Omental fat pad (tissue), 4 donors: ENCODE results near the gene SS18L1. TPM values are rescaled to one million over a fixed set of nuclear protein-coding genes. Genes with fewer than 3 reads are reported as not detected.

Source experiments
- ATAC-seq: fragments of 150-250 bp; one replicate; pipeline ENCODE4 v1.9.1; 2016; ENCODE audit warnings: mild to moderate bottlenecking, moderate library complexity; ENCODE audit not compliant: low FRiP score
- DNase-seq: peaks from one replicate; pipeline ENCODE4 v3.0.0-alpha.2; 2019; ENCODE audit warnings: low spot score
- total RNA-seq, 4 donors: library from RNA; depleted of rRNA; stranded (reverse); fragments of >200 nt; gene quantifications; one replicate each; pipeline ENCODE4 v1.1.0, GENCODE V29; 2016
- TF ChIP-seq, protein P1 (sequence below), 3 donors: fragments of 450-650 bp; IDR thresholded peaks; one replicate each; pipeline ENCODE4 v1.5.1; 2016 to 2017; ENCODE audit warnings: antibody characterized with exemption in 3 of 3, mild to moderate bottlenecking in 3 of 3, moderate library complexity in 2 of 3

SS18L1 gene
- total RNA-seq, 4 donors from 2014 or later: 10.3 to 23.4 (median 12.3) TPM

DNA sequence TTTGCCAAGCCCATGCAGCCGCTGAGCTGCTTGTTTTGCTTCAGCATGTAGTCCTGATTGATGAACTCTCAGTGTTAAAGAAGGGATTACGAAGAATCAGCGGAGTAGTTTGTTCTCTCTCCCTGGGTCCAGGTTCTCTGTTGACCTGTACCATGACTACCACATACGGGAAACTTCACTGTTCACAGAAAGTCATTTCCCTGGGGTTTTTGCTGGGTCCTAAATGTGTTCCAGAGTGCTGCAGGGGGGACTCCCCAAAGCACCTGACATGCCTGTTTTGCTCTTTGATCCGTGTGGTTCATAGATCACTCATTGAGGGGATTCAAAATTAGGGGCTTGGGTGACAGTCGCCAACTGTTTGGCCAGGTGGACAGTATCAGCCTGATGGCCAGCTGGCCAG, 15.8 kb upstream of the SS18L1 start:
- no peak for ATAC-seq
- no peak for DNase-seq
- TF ChIP-seq, protein P1, sequence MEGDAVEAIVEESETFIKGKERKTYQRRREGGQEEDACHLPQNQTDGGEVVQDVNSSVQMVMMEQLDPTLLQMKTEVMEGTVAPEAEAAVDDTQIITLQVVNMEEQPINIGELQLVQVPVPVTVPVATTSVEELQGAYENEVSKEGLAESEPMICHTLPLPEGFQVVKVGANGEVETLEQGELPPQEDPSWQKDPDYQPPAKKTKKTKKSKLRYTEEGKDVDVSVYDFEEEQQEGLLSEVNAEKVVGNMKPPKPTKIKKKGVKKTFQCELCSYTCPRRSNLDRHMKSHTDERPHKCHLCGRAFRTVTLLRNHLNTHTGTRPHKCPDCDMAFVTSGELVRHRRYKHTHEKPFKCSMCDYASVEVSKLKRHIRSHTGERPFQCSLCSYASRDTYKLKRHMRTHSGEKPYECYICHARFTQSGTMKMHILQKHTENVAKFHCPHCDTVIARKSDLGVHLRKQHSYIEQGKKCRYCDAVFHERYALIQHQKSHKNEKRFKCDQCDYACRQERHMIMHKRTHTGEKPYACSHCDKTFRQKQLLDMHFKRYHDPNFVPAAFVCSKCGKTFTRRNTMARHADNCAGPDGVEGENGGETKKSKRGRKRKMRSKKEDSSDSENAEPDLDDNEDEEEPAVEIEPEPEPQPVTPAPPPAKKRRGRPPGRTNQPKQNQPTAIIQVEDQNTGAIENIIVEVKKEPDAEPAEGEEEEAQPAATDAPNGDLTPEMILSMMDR (IDR thresholded peaks at IDR 0.05): no peak

DNA sequence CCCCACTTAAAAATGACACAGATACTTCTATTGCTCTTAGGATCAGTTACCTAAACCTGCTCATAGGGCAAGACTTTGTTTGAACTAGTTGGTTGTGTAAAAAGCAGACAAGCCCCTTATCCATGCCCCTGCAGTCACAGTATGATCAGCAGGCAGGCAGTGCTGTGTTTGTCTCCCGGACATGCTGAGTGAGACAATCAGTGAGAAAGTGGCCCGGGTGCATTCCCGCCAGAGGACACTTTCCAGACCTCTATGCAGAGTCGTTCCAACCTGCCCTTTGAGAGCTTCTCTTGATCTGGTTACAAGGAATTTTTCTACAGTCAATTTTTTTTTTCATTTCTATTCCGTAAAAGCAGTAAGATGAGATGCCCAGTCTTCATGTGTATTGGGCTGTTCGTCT, 15.1 kb upstream of the SS18L1 start:
- ATAC-seq: no peak
- TF ChIP-seq, protein P1 (IDR thresholded peaks at IDR 0.05): no peak
- DNase-seq: no peak

- TF ChIP-seq, protein P1 (IDR thresholded peaks at IDR 0.05): no peak
- DNase-seq: no peak
- ATAC-seq: no peak
Observed at GRCh38 chr20:62129731-62130531, 13.6 kb upstream of the SS18L1 start.

- DNase-seq (no peak), ATAC-seq (no peak)
- TF ChIP-seq, protein P1 (IDR thresholded peaks at IDR 0.05): no peak
Observed at GRCh38 chr20:62131560-62132320, 11.8 kb upstream of the SS18L1 start.

GRCh38 chr20:62132421-62132820, 11.1 kb upstream of the SS18L1 start:
- no peak for DNase-seq
- ATAC-seq: no peak
- TF ChIP-seq, protein P1 (IDR thresholded peaks at IDR 0.05): no peak

DNA sequence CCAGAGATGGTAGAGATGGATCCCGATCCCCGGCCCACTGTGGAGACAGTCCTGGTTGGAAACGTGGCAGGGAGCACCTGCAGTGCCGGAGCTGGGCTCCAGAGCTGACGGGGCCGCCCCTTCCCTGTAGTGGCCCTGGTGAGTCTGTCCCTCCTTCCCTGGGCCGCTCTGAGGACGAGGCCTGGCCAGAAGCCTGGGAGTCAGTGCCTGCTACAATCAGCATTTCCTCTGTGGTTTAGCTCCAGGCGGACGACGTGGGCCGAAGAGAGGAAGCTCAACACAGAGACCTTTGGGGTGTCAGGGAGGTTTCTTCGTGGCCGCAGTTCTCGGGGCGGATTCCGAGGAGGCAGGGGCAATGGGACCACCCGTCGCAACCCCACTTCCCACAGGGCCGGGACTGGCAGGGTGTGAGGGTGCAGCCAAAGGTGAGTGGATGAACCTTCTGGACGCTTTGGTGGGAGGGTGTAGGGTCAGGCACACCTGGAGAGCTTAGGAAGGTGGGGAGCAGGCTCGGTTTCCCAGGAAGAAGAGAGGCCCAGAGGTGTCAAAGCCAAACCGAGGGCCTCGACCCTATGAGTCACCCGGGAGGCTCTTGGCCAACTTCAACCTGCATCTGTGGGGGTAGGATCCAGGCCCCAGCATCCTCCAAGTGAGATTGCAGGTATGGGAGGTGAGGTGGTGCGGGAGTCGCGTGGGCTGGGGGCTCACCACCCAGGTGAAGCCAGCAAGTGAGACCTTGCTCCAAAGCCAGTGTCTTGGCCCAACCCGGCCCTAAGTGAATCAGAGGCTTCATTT, 10.3 kb upstream of the SS18L1 start:
- no peak for DNase-seq
- TF ChIP-seq, protein P1 (IDR thresholded peaks at IDR 0.05): no peak
- ATAC-seq: peak; percentile 24
